CD4-positive, alpha-beta T cell (primary cell): ENCODE measurements around the gene KRTAP4-3. TPM values are rescaled to one million over a fixed set of nuclear protein-coding genes. Genes with fewer than 3 reads are reported as not detected.
"Not testable (repeated sequence)": the region's sequence is repeated elsewhere in the genome, so short reads cannot be mapped to it uniquely, and the experiment has no call there.

ENCODE experiments used
- ATAC-seq: fragments of 200-7000 bp; cut with Tn5 transposase; one replicate; pipeline ENCODE4 v1.10.0; 2022; ENCODE audit warnings: mild to moderate bottlenecking; ENCODE audit not compliant: poor library complexity
- CTCF ChIA-PET: fragments of 350-600 bp; sonication (Branson Sonifier 250); formaldehyde crosslinking; loops from one replicate; lab custom pipeline; 2021; ENCODE audit warnings: antibody characterized with exemption, inconsistent platforms; lab: Charles Lee
- POLR2A ChIA-PET: fragments of 350-600 bp; sonication (Branson Sonifier 250); formaldehyde crosslinking; loops from one replicate; lab custom pipeline; 2021; ENCODE audit warnings: antibody characterized with exemption, inconsistent platforms; lab: Charles Lee
- DNase-seq, 14 experiments: peaks; one replicate each; pipeline ENCODE4 v3.0.0-alpha.2; 2013 to 2020; ENCODE audit warnings: mixed read lengths in 2 of 14
- H3K27ac ChIP-seq, 2 donors: one replicate each; pipeline versions ENCODE4 v1.5.1 to v1.7.0; 2013; ENCODE audit warnings: low read length in 2 of 2, low read depth in 1 of 2, mild to moderate bottlenecking in 1 of 2
- H3K27me3 ChIP-seq, 2 experiments: 1 replicate in 1 of 2; 2 replicates in 1 of 2; pipeline versions ENCODE4 v1.6.1 to v1.7.0; 2013; ENCODE audit warnings: low read length in 2 of 2, control low read depth in 1 of 2, mild to moderate bottlenecking in 1 of 2, moderate library complexity in 1 of 2; ENCODE audit not compliant: insufficient read depth in 2 of 2, control insufficient read depth in 1 of 2
- H3K36me3 ChIP-seq: one replicate; pipeline ENCODE4 v1.6.1; 2013; ENCODE audit warnings: low read length, control low read depth; ENCODE audit not compliant: insufficient read depth
- H3K4me1 ChIP-seq: one replicate; pipeline ENCODE4 v1.6.1; 2013; ENCODE audit warnings: low read length, control low read depth; ENCODE audit not compliant: insufficient read depth
- H3K4me3 ChIP-seq: one replicate; pipeline ENCODE4 v1.5.1; 2013; ENCODE audit warnings: mild to moderate bottlenecking, low read length, moderate library complexity
- H3K9me3 ChIP-seq, 2 experiments: 1 replicate in 1 of 2; 2 replicates in 1 of 2; pipeline versions ENCODE4 v1.6.1 to v1.7.0; 2013; ENCODE audit warnings: low read length in 2 of 2, mild to moderate bottlenecking in 2 of 2, control low read depth in 1 of 2, moderate library complexity in 1 of 2; ENCODE audit not compliant: control insufficient read depth in 1 of 2, insufficient read depth in 1 of 2
- H3K27ac Mint-ChIP-seq: one replicate; pipeline ENCODE4 v1.8.0; 2020; ENCODE audit warnings: mixed read lengths
- H3K27me3 Mint-ChIP-seq: one replicate; pipeline ENCODE4 v1.8.0; 2021; ENCODE audit warnings: mixed read lengths
- H3K36me3 Mint-ChIP-seq: one replicate; pipeline ENCODE4 v1.8.0; 2021; ENCODE audit warnings: low read depth, mixed read lengths
- H3K4me1 Mint-ChIP-seq: one replicate; pipeline ENCODE4 v1.8.0; 2021; ENCODE audit warnings: low read depth, mixed read lengths
- H3K4me3 Mint-ChIP-seq: one replicate; pipeline ENCODE4 v1.8.0; 2020; ENCODE audit warnings: mild to moderate bottlenecking, mixed read lengths
- H3K9me3 Mint-ChIP-seq: one replicate; pipeline ENCODE4 v1.8.0; 2020; ENCODE audit warnings: mixed read lengths
- intact Hi-C, 2 experiments: fragments of 100-400 bp; cut with DNase I in 1 of 2; cut with micrococcal nuclease in 1 of 2; formaldehyde crosslinking; loops; one replicate each; pipeline versions ENCODE4 v1.15.1 to v1.9.0; 2023 to 2025; cut with DNase I, micrococcal nuclease
- total RNA-seq, 174 experiments: library from RNA in 2 of 174; stranded (reverse) in 2 of 174; gene quantifications; one replicate each; pipeline ENCODE4 v1.2.3 and lab custom pipeline; 2021 to 2026
- TF ChIP-seq, protein P1 (sequence below): fragments of 200-600 bp; IDR thresholded peaks from one replicate; pipeline ENCODE4 v1.8.0; 2022; ENCODE audit warnings: antibody characterized with exemption, mild to moderate bottlenecking

The KRTAP4-3 gene
- total RNA-seq, 2 experiments from 2014 or later, result not detected

DNA sequence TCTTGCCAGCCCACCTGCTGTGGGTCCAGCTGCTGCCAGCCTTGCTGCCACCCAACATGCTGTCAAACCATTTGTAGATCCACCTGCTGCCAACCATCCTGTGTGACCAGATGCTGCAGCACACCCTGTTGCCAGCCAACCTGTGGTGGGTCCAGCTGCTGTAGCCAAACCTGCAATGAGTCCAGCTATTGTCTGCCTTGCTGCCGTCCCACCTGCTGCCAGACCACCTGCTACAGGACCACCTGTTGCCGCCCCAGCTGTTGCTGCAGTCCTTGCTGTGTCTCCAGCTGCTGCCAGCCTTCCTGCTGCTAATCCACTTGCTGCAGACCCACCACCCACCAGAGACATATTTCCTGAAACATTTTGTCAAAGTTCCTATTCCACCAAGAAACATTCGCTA, 22.3 kb upstream of the KRTAP4-3 start:
- no peak for ATAC-seq
- Histone ChIP-seq H3K27me3 (no peaks in the 10 kb centered on the region), H3K4me1 (no peaks in the 10 kb centered on the region), H3K9me3 (peaks cover 0 to 5% of the 10 kb centered on the region in 2 experiments), H3K36me3 (no peaks in the 10 kb centered on the region), H3K27ac (no peak overlapping the region), H3K4me3 (no peak overlapping the region)
- peaks cover 22% of the 10 kb centered on the region for H3K27me3 Mint-ChIP-seq
- H3K4me3 Mint-ChIP-seq, result no peak overlapping the region
- H3K36me3 Mint-ChIP-seq, result no peaks in the 10 kb centered on the region
- ChIA-PET POLR2A (no interaction called here), CTCF (no interaction called here)
- TF ChIP-seq, protein P1, sequence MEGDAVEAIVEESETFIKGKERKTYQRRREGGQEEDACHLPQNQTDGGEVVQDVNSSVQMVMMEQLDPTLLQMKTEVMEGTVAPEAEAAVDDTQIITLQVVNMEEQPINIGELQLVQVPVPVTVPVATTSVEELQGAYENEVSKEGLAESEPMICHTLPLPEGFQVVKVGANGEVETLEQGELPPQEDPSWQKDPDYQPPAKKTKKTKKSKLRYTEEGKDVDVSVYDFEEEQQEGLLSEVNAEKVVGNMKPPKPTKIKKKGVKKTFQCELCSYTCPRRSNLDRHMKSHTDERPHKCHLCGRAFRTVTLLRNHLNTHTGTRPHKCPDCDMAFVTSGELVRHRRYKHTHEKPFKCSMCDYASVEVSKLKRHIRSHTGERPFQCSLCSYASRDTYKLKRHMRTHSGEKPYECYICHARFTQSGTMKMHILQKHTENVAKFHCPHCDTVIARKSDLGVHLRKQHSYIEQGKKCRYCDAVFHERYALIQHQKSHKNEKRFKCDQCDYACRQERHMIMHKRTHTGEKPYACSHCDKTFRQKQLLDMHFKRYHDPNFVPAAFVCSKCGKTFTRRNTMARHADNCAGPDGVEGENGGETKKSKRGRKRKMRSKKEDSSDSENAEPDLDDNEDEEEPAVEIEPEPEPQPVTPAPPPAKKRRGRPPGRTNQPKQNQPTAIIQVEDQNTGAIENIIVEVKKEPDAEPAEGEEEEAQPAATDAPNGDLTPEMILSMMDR, result no peak
- intact Hi-C loops, result no loop called here
- no peaks in the 10 kb centered on the region for H3K9me3 Mint-ChIP-seq
- no peak overlapping the region for H3K27ac Mint-ChIP-seq
- no peaks in the 10 kb centered on the region for H3K4me1 Mint-ChIP-seq
- DNase-seq, result no peak

DNA sequence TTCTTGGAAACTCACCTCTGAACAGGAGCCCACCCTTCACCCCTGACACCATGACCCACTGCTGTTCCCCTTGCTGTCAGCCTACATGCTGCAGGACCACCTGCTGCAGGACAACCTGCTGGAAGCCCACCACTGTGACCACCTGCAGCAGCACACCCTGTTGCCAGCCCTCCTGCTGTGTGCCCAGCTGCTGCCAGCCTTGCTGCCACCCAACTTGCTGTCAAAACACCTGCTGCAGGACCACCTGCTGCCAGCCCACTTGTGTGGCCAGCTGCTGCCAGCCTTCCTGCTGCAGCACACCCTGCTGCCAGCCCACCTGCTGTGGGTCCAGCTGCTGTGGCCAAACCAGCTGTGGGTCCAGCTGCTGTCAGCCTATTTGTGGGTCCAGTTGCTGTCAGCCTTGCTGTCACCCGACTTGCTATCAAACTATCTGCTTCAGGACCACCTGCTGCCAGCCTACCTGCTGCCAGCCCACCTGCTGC, 21.9 kb upstream of the KRTAP4-3 start, which contains the start of gene KRTAP9-1:
Gene KRTAP9-1, plus strand, starts transcription at position 51 of the 482 bp plus-strand sequence. Its CDS starts 0 bp downstream, at position 51.
- H3K27me3 Mint-ChIP-seq, result peaks cover 22% of the 10 kb centered on the region
- CTCF ChIA-PET, result not testable (repeated sequence)

DNA sequence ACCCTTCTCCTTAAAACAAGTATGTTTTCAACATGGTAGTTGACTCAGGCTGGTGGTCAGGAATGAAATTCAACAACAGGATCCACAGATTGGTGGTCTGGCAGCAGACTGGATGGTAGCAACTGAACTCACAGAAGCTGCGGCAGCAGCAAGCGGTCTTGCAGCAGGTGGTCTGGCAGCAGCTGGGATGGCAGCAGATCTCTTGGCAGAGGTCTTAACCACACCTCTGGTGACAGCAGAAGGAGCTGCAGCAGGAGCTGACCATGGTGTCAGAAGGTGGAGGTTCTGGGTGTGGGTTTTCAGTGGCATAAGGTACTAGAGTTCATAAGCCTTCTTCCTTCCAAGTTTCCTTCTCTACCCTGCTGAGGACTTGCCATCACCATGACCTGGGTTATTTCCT, 18.9 kb upstream of the KRTAP4-3 start:
- peaks cover 26% of the 10 kb centered on the region for H3K27me3 Mint-ChIP-seq
- CTCF ChIA-PET, result no interaction called here
- no peak overlapping the region for H3K4me3 Mint-ChIP-seq

More for the DNA sequence above, 21.9 kb upstream of the KRTAP4-3 start, which contains the start of gene KRTAP9-1:
- H3K4me3 Mint-ChIP-seq, H3K27ac Mint-ChIP-seq, H3K4me3 ChIP-seq, POLR2A ChIA-PET, ATAC-seq, H3K36me3 ChIP-seq, H3K27me3 ChIP-seq, H3K36me3 Mint-ChIP-seq, H3K4me1 ChIP-seq, DNase-seq, H3K4me1 Mint-ChIP-seq, intact Hi-C loops, H3K9me3 ChIP-seq, H3K27ac ChIP-seq, H3K9me3 Mint-ChIP-seq: not testable (repeated sequence)

More for the DNA sequence above, 18.9 kb upstream of the KRTAP4-3 start:
- intact Hi-C loops, result no loop called here
- H3K27me3 ChIP-seq, result no peaks in the 10 kb centered on the region
- H3K4me1 ChIP-seq, result no peaks in the 10 kb centered on the region
- Mint-ChIP-seq H3K9me3 (no peaks in the 10 kb centered on the region), H3K27ac (no peak overlapping the region), H3K4me1 (no peaks in the 10 kb centered on the region), H3K36me3 (no peaks in the 10 kb centered on the region)
- ATAC-seq (no peak), DNase-seq (no peak)
- TF ChIP-seq, protein P1, result no peak
- POLR2A ChIA-PET, result no interaction called here
- no peak overlapping the region for H3K4me3 ChIP-seq
- H3K9me3 ChIP-seq, result peaks cover 0 to 5% of the 10 kb centered on the region in 2 experiments
- H3K36me3 ChIP-seq, result no peaks in the 10 kb centered on the region
- H3K27ac ChIP-seq, result no peak overlapping the region
